GM10847 (cell line): ENCODE results near the gene FREM2.

ENCODE experiments used
- POLR2A ChIP-seq: IDR thresholded peaks from 2 replicates; pipeline ENCODE4 v1.6.1; 2011; ENCODE audit not compliant: insufficient read length; ENCODE audit errors: extremely low read depth

FREM2 gene

GRCh38 chr13:38775085-38775484 is 88.2 kb downstream of the FREM2 start:
- TF ChIP-seq POLR2A = no peak

GRCh38 chr13:38777347-38778119 is 90.7 kb downstream of the FREM2 start:
- no peak for TF ChIP-seq POLR2A

- TF ChIP-seq POLR2A = no peak
Measured at GRCh38 chr13:38781539-38781938, 94.7 kb downstream of the FREM2 start.

GRCh38 chr13:38784036-38784880 is 97.4 kb downstream of the FREM2 start:
- no peak for TF ChIP-seq POLR2A

- TF ChIP-seq POLR2A = no peak
Measured at GRCh38 chr13:38785042-38785441, 98.2 kb downstream of the FREM2 start.

GRCh38 chr13:38785490-38785889 is 98.6 kb downstream of the FREM2 start:
- TF ChIP-seq POLR2A = no peak

GRCh38 chr13:38787550-38787949 is 100.7 kb downstream of the FREM2 start:
- no peak for TF ChIP-seq POLR2A

- TF ChIP-seq POLR2A = no peak
Measured at GRCh38 chr13:38796890-38797289, 110.0 kb downstream of the FREM2 start.

- TF ChIP-seq POLR2A = no peak
Measured at GRCh38 chr13:38803531-38803930, 116.7 kb downstream of the FREM2 start.

GRCh38 chr13:38804061-38804460 is 117.2 kb downstream of the FREM2 start:
- no peak for TF ChIP-seq POLR2A

GRCh38 chr13:38804536-38804935 is 117.7 kb downstream of the FREM2 start:
- TF ChIP-seq POLR2A = no peak

- TF ChIP-seq POLR2A = no peak
Measured at GRCh38 chr13:38814331-38814730, 127.5 kb downstream of the FREM2 start.

- no peak for TF ChIP-seq POLR2A
Measured at GRCh38 chr13:38819053-38819452, 132.2 kb downstream of the FREM2 start.

GRCh38 chr13:38819596-38819995 is 132.7 kb downstream of the FREM2 start:
- no peak for TF ChIP-seq POLR2A

- no peak for TF ChIP-seq POLR2A
Measured at GRCh38 chr13:38821770-38822551, 135.1 kb downstream of the FREM2 start.
